IMR-90 (cell line): ENCODE results near the gene EGFR. TPM values are rescaled to one million over a fixed set of nuclear protein-coding genes. Genes with fewer than 3 reads are reported as not detected.

Source experiments
- ATAC-seq: fragments of 200-7000 bp; cut with Tn5 transposase; 2 replicates; pipeline ENCODE4 v1.9.1; 2020; ENCODE audit warnings: low read depth, mild to moderate bottlenecking, moderate library complexity
- BruUV-seq: library from RNA; stranded (reverse); fragments of 400-500 nt; replicated peaks from 2 replicates; lab custom pipeline; 2021; lab: Mats Ljungman, UMichigan
- CTCF ChIA-PET: fragments of 300-600 bp; formaldehyde crosslinking; extraction: SDS; loops from one replicate; lab custom pipeline; 2021; ENCODE audit warnings: antibody characterized with exemption; lab: Yijun Ruan, JAX
- POLR2A ChIA-PET: fragments of 300-600 bp; sonication (Branson Sonifier 250); formaldehyde crosslinking; loops from one replicate; lab custom pipeline; 2022; ENCODE audit warnings: antibody characterized with exemption; ENCODE audit not compliant: unreplicated experiment; lab: Charles Lee
- DNase-seq: peaks from one replicate; pipeline ENCODE4 v3.0.0; 2013
- H2AFZ ChIP-seq: replicated peaks from 2 replicates; pipeline ENCODE3; 2013; ENCODE audit warnings: low read length, mild to moderate bottlenecking; ENCODE audit not compliant: poor library complexity
- H2AK5ac ChIP-seq: 2 replicates; pipeline ENCODE4 v1.6.1; 2013; ENCODE audit warnings: low read depth, low read length, inconsistent platforms
- H2AK9ac ChIP-seq: replicated peaks from 2 replicates; pipeline ENCODE3; 2013; ENCODE audit warnings: mild to moderate bottlenecking, low read depth, low read length, moderate library complexity; ENCODE audit not compliant: poor library complexity
- H2BK120ac ChIP-seq: 2 replicates; pipeline ENCODE4 v1.6.1; 2013; ENCODE audit warnings: low read depth, low read length, inconsistent platforms
- H2BK15ac ChIP-seq: 3 replicates; pipeline ENCODE4 v1.6.1; 2013; ENCODE audit warnings: low read depth, low read length, inconsistent platforms
- H2BK20ac ChIP-seq: 2 replicates; pipeline ENCODE4 v1.6.1; 2013; ENCODE audit warnings: low read depth, mild to moderate bottlenecking, inconsistent platforms, low read length, moderate library complexity
- H2BK5ac ChIP-seq: 2 replicates; pipeline ENCODE4 v1.6.1; 2013; ENCODE audit warnings: mild to moderate bottlenecking, low read depth, low read length, inconsistent platforms; ENCODE audit not compliant: poor library complexity, severe bottlenecking
- H3K14ac ChIP-seq: replicated peaks from 2 replicates; pipeline ENCODE4 v1.6.1; 2013; ENCODE audit warnings: low read depth, low read length, inconsistent platforms
- H3K18ac ChIP-seq: 2 replicates; pipeline ENCODE4 v1.6.1; 2013; ENCODE audit warnings: low read depth, low read length, control low read depth
- H3K23ac ChIP-seq: 2 replicates; pipeline ENCODE4 v1.6.1; 2013; ENCODE audit warnings: low read depth, low read length, inconsistent platforms
- H3K27ac ChIP-seq: 2 replicates; pipeline ENCODE4 v1.5.1; 2013; ENCODE audit warnings: mild to moderate bottlenecking, control low read depth, low read length; ENCODE audit not compliant: insufficient read depth
- H3K27me3 ChIP-seq: 2 replicates; pipeline ENCODE4 v1.6.1; 2013; ENCODE audit warnings: low read length; ENCODE audit not compliant: control insufficient read depth, insufficient read depth
- H3K36me3 ChIP-seq: 2 replicates; pipeline ENCODE4 v1.6.1; 2013; ENCODE audit warnings: low read length, mixed read lengths; ENCODE audit not compliant: control insufficient read depth, insufficient read depth
- H3K4ac ChIP-seq: 2 replicates; pipeline ENCODE4 v1.6.1; 2013; ENCODE audit warnings: low read depth, low read length, inconsistent platforms
- H3K4me1 ChIP-seq: 2 replicates; pipeline ENCODE4 v1.6.1; 2013; ENCODE audit warnings: low read length, mixed read lengths; ENCODE audit not compliant: control insufficient read depth, insufficient read depth
- H3K4me2 ChIP-seq: 2 replicates; pipeline ENCODE4 v1.6.1; 2013; ENCODE audit warnings: low read depth, mild to moderate bottlenecking, control low read depth, low read length, moderate library complexity
- H3K4me3 ChIP-seq: 2 replicates; pipeline ENCODE4 v1.5.1; 2013; ENCODE audit warnings: low read depth, mild to moderate bottlenecking, control low read depth, low read length, moderate library complexity; ENCODE audit not compliant: insufficient read depth
- H3K56ac ChIP-seq: 2 replicates; pipeline ENCODE4 v1.6.1; 2013; ENCODE audit warnings: low read length, inconsistent platforms; ENCODE audit not compliant: insufficient read depth; ENCODE audit errors: extremely low read depth
- H3K79me1 ChIP-seq, 2 experiments: 2 replicates each; pipeline ENCODE4 v1.6.1; 2013; ENCODE audit warnings: low read length in 2 of 2, inconsistent platforms in 1 of 2, low read depth in 1 of 2
- H3K9ac ChIP-seq: 2 replicates; pipeline ENCODE4 v1.6.1; 2013; ENCODE audit warnings: low read depth, low read length, control low read depth
- H3K9me1 ChIP-seq: 2 replicates; pipeline ENCODE4 v1.6.1; 2013; ENCODE audit warnings: low read length, inconsistent platforms; ENCODE audit not compliant: insufficient read depth
- H3K9me3 ChIP-seq: 2 replicates; pipeline ENCODE4 v1.6.1; 2013; ENCODE audit warnings: low read length; ENCODE audit not compliant: control insufficient read depth, insufficient read depth
- H4K20me1 ChIP-seq: 2 replicates; pipeline ENCODE4 v1.6.1; 2013; ENCODE audit warnings: low read length, inconsistent platforms; ENCODE audit not compliant: insufficient read depth
- H4K5ac ChIP-seq: 2 replicates; pipeline ENCODE4 v1.6.1; 2013; ENCODE audit warnings: mild to moderate bottlenecking, low read depth, low read length, control low read depth
- H4K8ac ChIP-seq, 2 experiments: 2 replicates each; pipeline ENCODE4 v1.6.1; 2013; ENCODE audit warnings: low read depth in 2 of 2, low read length in 2 of 2, control low read depth in 1 of 2, inconsistent platforms in 1 of 2
- H4K91ac ChIP-seq: 2 replicates; pipeline ENCODE4 v1.6.1; 2013; ENCODE audit warnings: low read depth, low read length, inconsistent platforms; ENCODE audit not compliant: insufficient read depth
- BHLHE40 ChIP-seq: fragments of 150-350 bp; IDR thresholded peaks from 2 replicates; pipeline ENCODE4 v1.6.1; 2016; ENCODE audit warnings: mild to moderate bottlenecking, low read depth, low read length
- CEBPB ChIP-seq: IDR thresholded peaks from 2 replicates; pipeline ENCODE4 v1.6.1; 2012; ENCODE audit warnings: low read depth, low read length, improper control_type of control experiment
- CHD1 ChIP-seq: IDR thresholded peaks from 2 replicates; pipeline ENCODE4 v1.6.1; 2012; ENCODE audit warnings: low read depth, low read length, improper control_type of control experiment
- ELK1 ChIP-seq: fragments of 150-350 bp; IDR thresholded peaks from 2 replicates; pipeline ENCODE4 v1.6.1; 2016; ENCODE audit warnings: low read depth, mild to moderate bottlenecking, low read length, moderate library complexity, borderline replicate concordance
- FOS ChIP-seq: fragments of 150-350 bp; IDR thresholded peaks from 2 replicates; pipeline ENCODE4 v1.6.1; 2016; ENCODE audit warnings: low read depth, low read length
- MAZ ChIP-seq: IDR thresholded peaks from 2 replicates; pipeline ENCODE4 v1.6.1; 2012; ENCODE audit warnings: low read depth, mild to moderate bottlenecking, low read length, improper control_type of control experiment, moderate library complexity, borderline replicate concordance
- MXI1 ChIP-seq: IDR thresholded peaks from 2 replicates; pipeline ENCODE4 v1.6.1; 2012; ENCODE audit warnings: low read depth, mild to moderate bottlenecking, low read length, moderate library complexity, borderline replicate concordance
- NFE2L2 ChIP-seq: fragments of 150-350 bp; IDR thresholded peaks from 2 replicates; pipeline ENCODE4 v1.6.1; 2016; ENCODE audit warnings: low read depth, mild to moderate bottlenecking, low read length
- POLR2A ChIP-seq: IDR thresholded peaks from 2 replicates; pipeline ENCODE4 v1.6.1; 2012; ENCODE audit warnings: mild to moderate bottlenecking, low read depth, low read length
- RFX5 ChIP-seq: IDR thresholded peaks from 2 replicates; pipeline ENCODE4 v1.8.0; 2012; ENCODE audit warnings: low read depth, mild to moderate bottlenecking, low read length, moderate library complexity
- SMC3 ChIP-seq: fragments of 150-350 bp; IDR thresholded peaks from 2 replicates; pipeline ENCODE4 v1.6.1; 2016; ENCODE audit warnings: low read depth, mild to moderate bottlenecking, antibody characterized with exemption, low read length, moderate library complexity
- WGBS, 2 experiments: methylation state at CpG; one replicate each; pipeline versions ENCODE4 v1.1.5 to v1.1.7; 2013; ENCODE audit warnings: missing lambda C conversion rate in 2 of 2; ENCODE audit not compliant: insufficient read length in 1 of 2; ENCODE audit errors: extremely low coverage in 2 of 2; 5-methylcytosine and 5-hydroxymethylcytosine counted together
- dilution Hi-C: fragments of 300-500 bp; cut with HindIII; formaldehyde crosslinking; loops from one replicate; pipeline ENCODE4 v1.14.3; 2018; ENCODE audit warnings: low sequenced_read_pairs; ENCODE audit not compliant: unreplicated experiment
- in situ Hi-C: fragments of 300-500 bp; cut with MboI; formaldehyde crosslinking; loops from 3 replicates; pipeline ENCODE4 v1.14.3; 2019; ENCODE audit warnings: low sequenced_read_pairs, inconsistent platforms, mixed read lengths
- intact Hi-C: fragments of 100-400 bp; cut with micrococcal nuclease; formaldehyde crosslinking; loops from 2 replicates; pipeline ENCODE4 v1.10.0; 2022
- polyA plus RNA-seq, 3 experiments: library from polyadenylated mRNA; depleted of rRNA; stranded (reverse); fragments of >200 nt; gene quantifications; 2 replicates each; pipeline ENCODE4 v1.2.3, GENCODE V29; 2012; ENCODE audit warnings: low replicate concordance in 1 of 3
- total RNA-seq: library from RNA; depleted of rRNA; stranded (reverse); fragments of >200 nt; gene quantifications from 2 replicates; pipeline ENCODE4 v1.2.3, GENCODE V29; 2012
- TF ChIP-seq, protein P1 (sequence below): fragments of 150-350 bp; IDR thresholded peaks from 2 replicates; pipeline ENCODE4 v1.6.1; 2017; ENCODE audit warnings: mild to moderate bottlenecking, antibody characterized with exemption, low read length, low read depth
- TF ChIP-seq, protein P2 (sequence below): conservative IDR thresholded peaks from 2 replicates; pipeline ENCODE4 v1.5.1; 2012; ENCODE audit warnings: mild to moderate bottlenecking, low read depth, low read length, improper control_type of control experiment

EGFR gene
- total and polyA plus RNA-seq, 2 of the 4 experiments (the other 2 are of a cell fraction) = 36.9 to 60.4 TPM

- no peaks in the 10 kb centered on the region for H3K27me3 ChIP-seq
- peak overlapping the region; percentile 74 for H3K4ac ChIP-seq
- H3K4me1 ChIP-seq = peaks cover 40% of the 10 kb centered on the region
- H3K23ac ChIP-seq = peak overlapping the region; percentile 83
- H4K5ac ChIP-seq = peak overlapping the region; percentile 64; the same call in 1 of the 2 replicates
- H3K9me3 ChIP-seq = no peaks in the 10 kb centered on the region
- H2BK20ac ChIP-seq = peak overlapping the region; percentile 40
- peak overlapping the region; percentile 17; the same call in 1 of the 2 replicates for H3K18ac ChIP-seq
- peaks cover 32% of the 10 kb centered on the region for H3K9me1 ChIP-seq
- peaks cover 25% of the 10 kb centered on the region; the same call in 1 of the 2 replicates for H4K20me1 ChIP-seq
- dilution Hi-C loops = no loop called here
- H4K8ac ChIP-seq = peak overlapping the region in 1 of 2 experiments; percentile 64; a peak in 2 of 4 replicates
- POLR2A ChIA-PET = interaction anchor here (1.5 kb wide), 1 partner anchor 12 kb away, joined by 15 read pairs; no protein-coding TSS in a partner anchor
- intact Hi-C loops = no loop called here
- H4K91ac ChIP-seq = peak overlapping the region; percentile 80
- no peak for TF ChIP-seq ELK1
- TF ChIP-seq, protein P1, sequence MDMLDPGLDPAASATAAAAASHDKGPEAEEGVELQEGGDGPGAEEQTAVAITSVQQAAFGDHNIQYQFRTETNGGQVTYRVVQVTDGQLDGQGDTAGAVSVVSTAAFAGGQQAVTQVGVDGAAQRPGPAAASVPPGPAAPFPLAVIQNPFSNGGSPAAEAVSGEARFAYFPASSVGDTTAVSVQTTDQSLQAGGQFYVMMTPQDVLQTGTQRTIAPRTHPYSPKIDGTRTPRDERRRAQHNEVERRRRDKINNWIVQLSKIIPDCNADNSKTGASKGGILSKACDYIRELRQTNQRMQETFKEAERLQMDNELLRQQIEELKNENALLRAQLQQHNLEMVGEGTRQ = no peak
- no peak for TF ChIP-seq CHD1
- no peak for TF ChIP-seq MXI1
- TF ChIP-seq FOS = no peak
- no peak for TF ChIP-seq CEBPB
- no peak for TF ChIP-seq BHLHE40
- TF ChIP-seq MAZ = no peak
- TF ChIP-seq, protein P2, sequence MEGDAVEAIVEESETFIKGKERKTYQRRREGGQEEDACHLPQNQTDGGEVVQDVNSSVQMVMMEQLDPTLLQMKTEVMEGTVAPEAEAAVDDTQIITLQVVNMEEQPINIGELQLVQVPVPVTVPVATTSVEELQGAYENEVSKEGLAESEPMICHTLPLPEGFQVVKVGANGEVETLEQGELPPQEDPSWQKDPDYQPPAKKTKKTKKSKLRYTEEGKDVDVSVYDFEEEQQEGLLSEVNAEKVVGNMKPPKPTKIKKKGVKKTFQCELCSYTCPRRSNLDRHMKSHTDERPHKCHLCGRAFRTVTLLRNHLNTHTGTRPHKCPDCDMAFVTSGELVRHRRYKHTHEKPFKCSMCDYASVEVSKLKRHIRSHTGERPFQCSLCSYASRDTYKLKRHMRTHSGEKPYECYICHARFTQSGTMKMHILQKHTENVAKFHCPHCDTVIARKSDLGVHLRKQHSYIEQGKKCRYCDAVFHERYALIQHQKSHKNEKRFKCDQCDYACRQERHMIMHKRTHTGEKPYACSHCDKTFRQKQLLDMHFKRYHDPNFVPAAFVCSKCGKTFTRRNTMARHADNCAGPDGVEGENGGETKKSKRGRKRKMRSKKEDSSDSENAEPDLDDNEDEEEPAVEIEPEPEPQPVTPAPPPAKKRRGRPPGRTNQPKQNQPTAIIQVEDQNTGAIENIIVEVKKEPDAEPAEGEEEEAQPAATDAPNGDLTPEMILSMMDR = no peak
- TF ChIP-seq SMC3 = no peak
- no peak for TF ChIP-seq POLR2A
- TF ChIP-seq RFX5 = no peak
- TF ChIP-seq NFE2L2 = no peak
- in situ Hi-C loops = no loop called here
- H3K27ac ChIP-seq = peak overlapping the region; percentile 63
- peak overlapping the region; percentile 18; the same call in 1 of the 2 replicates for H3K9ac ChIP-seq
- peak overlapping the region; percentile 92 for H2AK5ac ChIP-seq
- no peak for DNase-seq
- peaks cover 5% of the 10 kb centered on the region for H3K36me3 ChIP-seq
- no peak for ATAC-seq
- H2BK5ac ChIP-seq = peak overlapping the region; percentile 99
- H2AFZ ChIP-seq = no peak overlapping the region
- H3K14ac ChIP-seq = peak overlapping the region; percentile 67
- CTCF ChIA-PET = interaction anchor here (0.6 kb wide), 1 partner anchor 72 kb away, joined by 3 read pairs; no protein-coding TSS in a partner anchor
- peak overlapping the region; percentile 60; the same call in 2 of the 3 replicates for H2BK15ac ChIP-seq
- peak overlapping the region; percentile 54 for H2BK120ac ChIP-seq
- BruUV-seq = no TSS peak
- no peak overlapping the region; the same call in 1 of the 2 replicates for H3K4me2 ChIP-seq
- H2AK9ac ChIP-seq = peak overlapping the region; percentile 31
- H3K4me3 ChIP-seq = no peak overlapping the region
- WGBS, 2 experiments = no CpG with 5 or more reads among the region's 5 CpGs
- peak overlapping the region; percentile 35 for H3K56ac ChIP-seq
- peaks cover 53 to 88% of the 10 kb centered on the region in 2 experiments for H3K79me1 ChIP-seq
Observed at GRCh38 chr7:55087521-55087961, 68.7 kb downstream of the EGFR start.
